Osteoblast (primary cell): ENCODE data around the gene ZIC4. TPM values are rescaled to one million over a fixed set of nuclear protein-coding genes. Genes with fewer than 3 reads are reported as not detected.

Experiments used
- DNase-seq: peaks from one replicate; pipeline ENCODE4 v3.0.0; 2011; ENCODE audit warnings: low spot score, mixed read lengths; ENCODE audit not compliant: insufficient read length; ENCODE audit errors: missing footprints
- H2AFZ ChIP-seq: 2 replicates; pipeline ENCODE4 v1.6.0; 2011; ENCODE audit warnings: mild to moderate bottlenecking, low read length
- H3K27ac ChIP-seq: 2 replicates; pipeline ENCODE4 v1.5.1; 2011; ENCODE audit warnings: mild to moderate bottlenecking, low read depth, low read length, moderate library complexity
- H3K27me3 ChIP-seq: 2 replicates; pipeline ENCODE4 v1.6.0; 2012; ENCODE audit warnings: mild to moderate bottlenecking, control low read depth, inconsistent platforms, low read length, moderate library complexity; ENCODE audit not compliant: insufficient read depth
- H3K36me3 ChIP-seq: 2 replicates; pipeline ENCODE4 v1.5.1; 2011; ENCODE audit warnings: mild to moderate bottlenecking, low read length, control low read depth, moderate library complexity; ENCODE audit not compliant: insufficient read depth
- H3K4me1 ChIP-seq: 2 replicates; pipeline ENCODE4 v1.5.1; 2011; ENCODE audit warnings: mild to moderate bottlenecking, low read length, control low read depth, moderate library complexity; ENCODE audit not compliant: insufficient read depth
- H3K4me2 ChIP-seq: 2 replicates; pipeline ENCODE4 v1.6.0; 2011; ENCODE audit warnings: mild to moderate bottlenecking, low read length; ENCODE audit not compliant: insufficient read depth
- H3K4me3 ChIP-seq: fragments of 200-600 bp; sonication (generic); 3 replicates; pipeline ENCODE4 v1.5.1; 2012; ENCODE audit warnings: mild to moderate bottlenecking, low read length, inconsistent platforms; ENCODE audit not compliant: insufficient read depth
- H3K79me2 ChIP-seq: 2 replicates; pipeline ENCODE4 v1.6.0; 2012; ENCODE audit warnings: mild to moderate bottlenecking, low read length, control low read depth, inconsistent platforms; ENCODE audit not compliant: insufficient read depth
- H3K9me3 ChIP-seq: 2 replicates; pipeline ENCODE4 v1.5.1; 2011; ENCODE audit warnings: low read depth, low read length, control low read depth
- H4K20me1 ChIP-seq: 2 replicates; pipeline ENCODE4 v1.6.0; 2012; ENCODE audit warnings: mild to moderate bottlenecking, low read length, control low read depth; ENCODE audit not compliant: insufficient read depth
- total RNA-seq: library from RNA; depleted of rRNA; stranded (reverse); fragments of >200 nt; gene quantifications from 2 replicates; pipeline ENCODE4 v1.2.3, GENCODE V29; 2012
- TF ChIP-seq, protein P1 (sequence below): IDR thresholded peaks from 2 replicates; pipeline ENCODE4 v1.5.1; 2011; ENCODE audit warnings: mild to moderate bottlenecking, low read depth, low read length, moderate library complexity; ENCODE audit errors: extremely low read depth

Gene ZIC4
- total RNA-seq, 1 donor: 0.72 TPM

DNA sequence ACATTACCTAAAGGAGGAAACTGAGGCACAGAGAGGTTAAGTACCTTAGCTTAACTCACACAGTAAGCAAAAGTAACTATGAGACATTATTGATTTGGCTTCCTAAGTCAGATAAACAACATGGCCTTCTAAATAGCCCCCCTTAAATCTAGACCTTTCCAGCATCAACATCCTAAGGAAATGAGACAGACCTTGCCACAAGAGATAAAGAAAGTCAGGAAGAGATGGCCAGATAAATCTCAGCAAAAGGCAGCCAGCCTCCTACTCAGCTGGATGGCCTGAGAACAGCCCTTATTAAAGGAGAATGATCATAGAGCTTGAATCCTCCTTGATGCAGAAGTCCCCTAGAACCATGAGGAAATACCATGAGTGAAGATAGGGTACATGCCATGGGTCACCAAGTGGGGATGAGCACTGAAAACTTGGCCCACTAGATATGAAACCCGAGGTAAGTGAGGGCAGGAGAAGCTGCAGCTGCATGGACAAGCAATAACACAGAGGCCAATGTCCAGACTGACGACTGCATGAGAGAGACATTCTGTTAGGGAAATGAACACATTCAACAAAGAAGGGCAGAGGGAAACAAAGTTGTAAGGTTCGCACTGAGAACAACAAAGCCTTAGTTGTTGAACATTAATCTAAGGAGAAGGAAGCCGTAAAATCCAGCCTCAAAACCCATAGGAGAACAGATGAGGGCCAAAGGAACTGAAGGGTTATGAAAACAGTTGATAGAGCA is 69.6 kb downstream of the ZIC4 start:
- H3K4me3 ChIP-seq: no peak overlapping the region
- TF ChIP-seq, protein P1, sequence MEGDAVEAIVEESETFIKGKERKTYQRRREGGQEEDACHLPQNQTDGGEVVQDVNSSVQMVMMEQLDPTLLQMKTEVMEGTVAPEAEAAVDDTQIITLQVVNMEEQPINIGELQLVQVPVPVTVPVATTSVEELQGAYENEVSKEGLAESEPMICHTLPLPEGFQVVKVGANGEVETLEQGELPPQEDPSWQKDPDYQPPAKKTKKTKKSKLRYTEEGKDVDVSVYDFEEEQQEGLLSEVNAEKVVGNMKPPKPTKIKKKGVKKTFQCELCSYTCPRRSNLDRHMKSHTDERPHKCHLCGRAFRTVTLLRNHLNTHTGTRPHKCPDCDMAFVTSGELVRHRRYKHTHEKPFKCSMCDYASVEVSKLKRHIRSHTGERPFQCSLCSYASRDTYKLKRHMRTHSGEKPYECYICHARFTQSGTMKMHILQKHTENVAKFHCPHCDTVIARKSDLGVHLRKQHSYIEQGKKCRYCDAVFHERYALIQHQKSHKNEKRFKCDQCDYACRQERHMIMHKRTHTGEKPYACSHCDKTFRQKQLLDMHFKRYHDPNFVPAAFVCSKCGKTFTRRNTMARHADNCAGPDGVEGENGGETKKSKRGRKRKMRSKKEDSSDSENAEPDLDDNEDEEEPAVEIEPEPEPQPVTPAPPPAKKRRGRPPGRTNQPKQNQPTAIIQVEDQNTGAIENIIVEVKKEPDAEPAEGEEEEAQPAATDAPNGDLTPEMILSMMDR: no peak
- no peaks in the 10 kb centered on the region for H3K9me3 ChIP-seq
- H3K27ac ChIP-seq: no peak overlapping the region
- no peaks in the 10 kb centered on the region for H3K79me2 ChIP-seq
- H3K36me3 ChIP-seq: no peaks in the 10 kb centered on the region
- H3K27me3 ChIP-seq: peaks cover 10% of the 10 kb centered on the region
- H2AFZ ChIP-seq: no peak overlapping the region
- H3K4me2 ChIP-seq: no peak overlapping the region
- H4K20me1 ChIP-seq: no peaks in the 10 kb centered on the region
- H3K4me1 ChIP-seq: no peaks in the 10 kb centered on the region
- DNase-seq: no peak

Other genes starting within 250 kb of the ZIC4 start
- gene ZIC1, start 2.8 kb upstream of the ZIC4 start, total RNA-seq: 2.1 and 3.6 TPM in 2 replicates